Hematopoietic multipotent progenitor cell treated with erythropoietin and hydrocortisone succinate and interleukin-3 and kit ligand, for 8 days (in vitro differentiated cells): Measurements from ENCODE around the gene PIK3R5.
A peak's percentile ranks its signal among the peaks of the same experiment; 100 is the strongest.

ENCODE experiments used
- DNase-seq: peaks from one replicate; pipeline ENCODE4 v3.0.0-alpha.2; 2015

Gene PIK3R5

DNA sequence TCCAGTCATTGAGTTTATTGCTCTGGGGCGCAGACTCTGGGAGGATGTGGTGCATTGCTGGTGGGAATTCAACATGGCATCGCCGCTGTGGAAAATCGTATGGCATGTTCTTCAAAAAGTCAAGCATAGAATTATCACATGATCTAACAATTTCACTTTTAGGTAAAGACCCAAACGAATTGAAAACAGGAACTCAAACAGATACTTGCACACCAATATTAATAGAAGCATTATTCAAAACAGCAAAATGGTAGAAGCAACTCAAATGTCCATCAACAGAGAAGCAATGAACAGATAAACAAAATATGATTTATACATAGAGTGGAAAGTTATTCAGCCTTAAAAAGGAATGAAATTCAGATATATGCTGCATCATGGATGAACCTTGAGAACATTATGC, 113.9 kb downstream of the PIK3R5 start:
- no peak for DNase-seq

DNA sequence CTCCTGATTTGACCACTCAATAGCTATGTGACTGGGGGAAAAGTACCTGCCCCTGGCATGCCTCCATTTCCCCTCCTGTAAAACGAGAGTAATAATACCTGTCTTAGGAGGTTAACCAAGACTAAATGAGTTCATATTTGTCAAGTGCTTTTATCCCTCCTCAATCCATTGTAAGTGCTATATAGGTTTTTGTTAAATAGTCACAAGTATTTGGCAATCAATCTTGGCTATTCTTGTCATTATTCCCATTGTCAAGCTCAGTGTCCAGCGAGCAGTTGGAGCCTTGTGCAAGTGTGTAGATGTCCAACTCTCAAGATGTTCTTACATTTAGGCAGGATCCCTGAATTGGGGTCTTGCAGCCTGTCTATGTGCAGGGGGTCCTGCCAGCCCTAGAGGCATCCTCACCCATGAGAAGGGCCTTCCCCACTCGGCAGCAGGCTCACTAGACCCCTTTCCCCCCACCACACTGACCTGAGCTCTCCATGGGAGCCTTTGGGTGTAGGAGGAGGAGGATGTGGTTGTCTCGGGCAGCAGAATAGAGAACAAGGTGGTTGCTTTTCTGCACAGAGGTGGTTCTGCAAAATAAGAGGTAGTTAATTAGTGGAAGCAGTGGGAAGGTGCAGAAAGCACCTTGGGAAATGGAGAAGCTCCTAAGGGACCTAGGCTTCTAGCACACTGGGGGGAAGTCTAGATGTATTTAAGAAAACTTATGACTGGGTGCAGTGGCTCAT, 116.0 kb downstream of the PIK3R5 start:
- DNase-seq = no peak

DNA sequence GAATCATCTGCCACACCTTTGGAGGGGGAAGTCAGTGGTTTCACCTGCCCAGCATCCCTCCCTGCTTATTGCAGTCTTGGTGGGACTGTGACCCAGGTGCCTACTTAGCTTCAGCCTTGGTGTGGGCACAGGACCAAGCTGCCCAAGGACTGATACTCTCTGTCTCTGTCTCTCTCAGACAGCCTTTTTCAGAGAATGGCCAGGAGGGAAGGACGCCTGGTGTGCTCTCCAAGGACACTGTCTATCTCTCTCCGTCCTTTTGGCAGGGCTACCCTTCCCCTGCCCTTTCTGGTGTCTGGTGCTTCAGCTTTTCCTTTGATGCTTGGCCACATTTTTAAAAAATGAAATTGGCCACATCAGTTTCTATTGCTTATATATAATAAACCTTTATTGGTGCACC, 117.6 kb downstream of the PIK3R5 start:
- no peak for DNase-seq

DNA sequence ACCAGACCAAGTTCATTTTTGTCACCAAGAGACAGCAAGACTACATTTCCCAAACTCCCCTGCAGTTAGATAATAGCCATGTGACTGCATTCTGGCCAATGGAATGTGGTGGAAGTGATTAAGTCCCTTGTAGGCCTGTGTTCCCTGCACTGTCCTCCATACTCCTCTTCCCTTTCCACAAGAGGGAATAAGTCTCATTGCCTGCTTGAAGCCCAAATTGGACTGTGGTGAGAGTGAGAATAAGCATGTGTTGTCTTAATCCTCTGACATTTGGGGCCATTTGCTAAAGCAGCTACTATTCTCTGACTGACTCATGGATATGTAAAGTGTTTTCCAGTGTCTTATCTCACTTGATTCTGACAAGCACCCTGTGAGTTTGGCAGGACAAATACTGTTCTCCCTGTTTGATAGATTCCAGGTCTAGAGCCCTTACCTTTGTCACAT, 118.7 kb downstream of the PIK3R5 start:
- DNase-seq = peak; percentile 76

DNA sequence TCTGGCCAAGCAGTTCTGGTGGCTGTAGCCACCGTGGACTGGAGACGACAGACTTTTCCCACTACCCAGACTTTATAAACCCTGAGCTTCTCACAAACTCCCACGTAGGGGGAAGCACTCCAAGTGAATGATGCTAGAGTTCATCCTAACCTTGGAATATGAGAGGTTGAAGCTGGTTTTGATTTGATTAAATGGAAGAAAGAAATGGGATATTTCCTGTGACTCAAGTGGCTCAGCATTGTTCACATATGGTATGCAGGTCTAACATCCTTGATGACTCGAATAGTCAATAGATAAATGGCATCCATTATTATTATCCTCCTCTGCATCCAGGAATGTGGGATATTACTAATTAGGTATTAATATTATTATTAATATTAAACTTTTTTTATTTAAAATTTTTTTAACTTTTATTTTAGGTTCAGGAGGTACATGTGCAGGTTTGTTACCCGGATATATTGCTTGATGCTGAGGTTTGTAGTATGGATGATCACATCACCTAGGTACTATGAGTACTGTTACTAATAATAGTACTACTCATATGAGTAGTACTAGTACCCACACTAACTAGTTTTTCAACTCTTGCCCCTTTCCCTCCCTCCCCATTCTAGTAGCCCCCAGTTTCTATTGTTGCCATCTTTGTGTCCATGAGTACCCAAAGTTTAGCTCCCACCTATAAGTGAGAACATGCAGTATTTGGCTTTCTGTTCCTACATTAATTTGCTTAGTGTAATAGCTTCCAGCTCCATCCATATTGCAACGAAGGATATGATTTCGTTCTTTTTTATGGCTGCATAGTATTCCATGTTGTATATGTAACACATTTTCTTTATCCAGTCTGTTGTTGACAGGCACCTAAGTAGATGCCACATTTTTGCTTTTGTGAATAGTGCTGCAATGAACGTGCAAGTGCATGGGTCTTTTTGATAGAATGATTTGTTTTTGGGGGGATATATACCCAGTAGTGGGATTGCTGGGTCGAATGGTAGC, 121.0 kb downstream of the PIK3R5 start:
- no peak for DNase-seq

DNA sequence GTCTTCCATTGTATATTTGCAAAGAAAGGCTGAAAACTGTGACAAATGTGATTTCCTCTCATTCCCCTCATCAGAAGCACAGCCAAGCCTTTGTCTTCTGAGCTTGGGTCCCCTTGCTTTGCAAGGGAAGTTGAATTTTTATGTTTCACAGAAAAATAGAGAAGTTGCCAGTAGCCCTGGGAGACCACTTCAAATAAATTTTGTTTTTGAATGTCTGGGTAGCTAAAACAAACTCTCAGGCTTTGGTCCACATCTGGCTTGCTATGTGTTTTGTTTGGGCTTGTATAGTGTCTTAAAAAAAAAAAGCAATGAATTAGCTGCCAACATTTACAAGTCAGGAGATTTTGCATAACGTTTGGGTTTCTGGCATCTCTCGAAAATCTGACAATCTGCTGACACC, 122.2 kb downstream of the PIK3R5 start:
- DNase-seq = no peak

DNA sequence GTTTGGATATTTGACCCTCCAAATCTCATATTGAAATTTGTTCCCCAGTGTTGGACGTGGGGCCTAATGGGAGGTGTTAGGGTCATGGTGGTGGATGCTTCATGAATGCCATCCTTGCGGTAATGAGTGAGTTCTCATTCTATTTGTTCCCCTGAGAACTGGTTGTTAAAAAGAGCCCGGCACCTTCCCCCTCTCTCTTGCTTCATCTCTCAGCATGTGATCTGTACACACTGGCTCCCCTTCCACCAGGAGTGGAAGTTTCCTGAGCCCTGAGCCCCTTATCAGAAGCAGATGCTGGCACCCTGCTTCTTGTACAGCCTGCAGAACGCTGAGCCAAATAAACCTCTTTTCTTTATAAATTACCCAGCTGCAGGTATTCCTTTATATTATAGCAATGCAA, 123.7 kb downstream of the PIK3R5 start:
- no peak for DNase-seq

DNA sequence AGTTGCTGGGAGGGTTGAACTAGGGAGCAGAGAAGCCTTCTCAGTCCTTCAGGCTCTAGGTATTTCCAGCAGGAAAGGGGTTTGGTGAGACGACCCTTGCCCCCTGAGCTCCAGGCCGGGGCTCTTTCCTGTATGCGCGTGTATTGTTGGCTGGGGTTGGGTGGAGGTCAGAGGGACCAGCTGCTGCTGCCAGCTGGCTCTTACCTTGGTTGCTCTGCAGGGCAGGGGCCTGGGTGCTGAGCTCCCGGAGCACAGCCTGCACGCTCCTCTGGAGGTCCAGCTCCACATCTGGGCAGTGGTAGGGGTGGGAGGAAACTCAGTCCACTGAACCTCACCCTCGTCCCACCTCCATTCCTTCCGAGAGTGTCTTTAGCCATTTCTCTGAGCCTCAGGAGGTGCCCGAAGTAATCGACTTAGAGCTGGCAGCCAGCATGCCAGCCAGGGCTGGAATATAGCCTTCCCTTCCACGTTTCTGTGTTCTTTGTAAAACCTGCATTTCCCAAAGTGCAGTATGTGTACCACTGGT, 126.0 kb downstream of the PIK3R5 start:
- no peak for DNase-seq

DNA sequence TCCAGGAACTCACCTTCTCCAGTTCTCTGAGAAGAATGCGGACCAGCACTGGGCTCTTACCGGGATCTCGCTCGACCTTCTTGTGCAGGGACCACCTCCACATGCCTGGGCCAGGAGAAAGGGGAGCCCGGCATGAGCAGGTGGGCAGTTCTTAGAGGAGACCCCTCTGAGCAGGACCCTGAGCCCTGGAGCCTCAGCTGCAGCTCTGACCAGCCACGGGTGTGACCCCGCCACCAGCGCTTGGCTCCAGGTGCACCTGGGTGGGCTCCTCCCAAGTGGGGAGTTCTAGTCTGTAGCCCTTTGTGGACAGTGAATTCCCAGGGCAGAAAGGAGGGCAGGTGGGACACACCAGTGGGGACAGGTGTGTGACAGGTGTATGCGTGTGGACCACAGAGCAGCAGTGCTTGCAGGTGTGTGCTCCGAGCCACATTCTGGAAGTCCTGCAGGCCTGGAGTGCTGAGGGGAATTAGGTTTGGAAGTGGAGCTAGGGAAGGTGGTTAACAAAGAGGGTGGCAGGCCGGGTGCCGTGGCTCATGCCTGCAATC, 126.9 kb downstream of the PIK3R5 start:
- DNase-seq = no peak

DNA sequence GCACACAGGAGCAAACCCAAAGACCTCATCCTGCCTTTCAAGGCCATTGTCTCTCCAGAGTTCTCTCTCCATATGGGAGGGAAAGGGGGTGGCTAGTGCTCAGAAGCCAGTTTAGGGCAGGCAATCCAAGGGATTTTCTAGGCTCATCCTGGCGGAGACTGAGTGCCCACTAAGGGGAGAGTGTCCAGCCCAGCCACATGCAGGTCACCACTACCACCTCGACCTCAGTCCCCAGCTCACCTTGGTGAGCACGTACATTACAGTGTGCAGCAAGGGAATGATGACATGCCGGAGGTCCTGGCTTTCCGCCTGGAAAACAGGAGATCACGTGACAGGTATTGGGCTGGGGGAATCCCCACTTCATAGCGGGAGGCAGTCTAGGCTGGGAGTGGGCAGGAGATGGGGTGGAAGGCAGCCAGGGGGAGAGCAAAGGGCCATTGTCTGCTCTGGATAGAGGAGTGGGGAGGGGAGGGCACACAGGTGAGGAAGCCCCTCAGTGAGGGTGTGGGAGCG, 127.9 kb downstream of the PIK3R5 start:
- no peak for DNase-seq

DNA sequence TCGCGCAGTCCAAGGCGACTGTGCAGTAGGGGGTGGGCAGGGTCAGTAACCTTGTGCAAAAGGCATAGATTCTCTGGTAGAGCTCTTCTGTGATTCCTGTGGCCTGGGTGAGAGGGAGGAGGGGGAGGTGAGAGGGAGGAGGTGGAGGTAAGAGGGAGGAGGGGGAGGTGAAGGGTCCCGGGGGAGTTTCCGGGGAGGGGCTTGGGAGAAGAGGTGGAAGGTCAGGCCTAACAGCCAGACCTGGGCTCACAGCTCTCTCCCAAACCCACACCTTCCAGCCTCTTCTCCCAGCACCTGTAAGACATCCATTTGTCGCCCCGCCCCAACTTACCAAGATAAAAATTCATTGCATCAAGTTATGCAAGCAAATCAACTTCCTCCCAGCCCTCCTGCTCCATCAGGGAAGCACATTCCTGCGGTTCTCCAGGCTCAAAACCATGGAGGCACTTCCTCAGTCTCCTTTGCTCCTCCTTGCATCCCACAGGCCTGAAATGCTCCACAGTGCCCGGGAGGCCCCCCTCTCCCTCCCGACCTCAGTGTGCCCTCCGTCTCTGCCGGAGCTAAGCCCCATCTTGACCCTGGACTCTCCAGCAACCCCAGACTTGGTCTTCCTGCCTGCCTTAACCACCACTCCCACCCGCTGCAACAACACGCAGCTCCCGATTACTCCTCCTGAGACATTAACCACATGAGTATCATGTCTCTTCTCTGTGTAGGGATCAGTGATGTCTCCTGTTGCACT, 128.5 kb downstream of the PIK3R5 start:
- DNase-seq = no peak

DNA sequence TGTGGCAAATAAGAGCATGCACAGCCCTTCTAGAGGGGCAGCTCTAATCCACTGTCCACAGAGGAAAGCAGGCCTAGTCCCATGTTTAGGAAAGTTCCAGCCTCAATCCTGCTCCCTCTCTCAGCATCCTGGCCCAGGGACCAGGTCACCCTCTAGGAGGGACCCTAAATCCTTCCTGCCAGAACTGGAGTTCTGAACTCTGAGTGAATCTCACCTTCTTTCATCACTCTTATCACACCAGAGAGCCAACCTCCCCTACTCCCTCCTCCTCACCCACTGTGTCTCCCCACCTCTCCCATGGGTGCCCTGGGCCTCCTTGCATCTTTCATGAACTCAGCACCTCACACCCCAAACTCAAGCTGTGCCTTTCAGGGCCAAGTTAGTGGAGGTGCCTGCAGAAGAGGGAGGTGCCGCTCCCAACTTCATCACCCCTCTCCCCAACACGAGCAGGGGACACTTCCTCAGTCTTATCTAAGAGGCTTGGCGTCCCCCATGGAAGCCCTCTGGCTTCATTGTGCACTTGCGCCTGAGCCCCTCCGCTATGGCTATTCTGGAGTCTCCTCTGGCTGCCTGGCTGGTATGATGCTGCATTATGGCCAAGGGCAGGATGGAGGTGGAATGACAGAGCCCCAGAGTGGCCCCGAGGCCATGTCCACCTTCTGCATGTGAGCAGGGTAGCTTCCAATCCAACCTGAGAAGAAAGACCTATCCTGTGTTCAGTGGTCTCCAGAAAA, 129.7 kb downstream of the PIK3R5 start:
- DNase-seq = no peak

DNA sequence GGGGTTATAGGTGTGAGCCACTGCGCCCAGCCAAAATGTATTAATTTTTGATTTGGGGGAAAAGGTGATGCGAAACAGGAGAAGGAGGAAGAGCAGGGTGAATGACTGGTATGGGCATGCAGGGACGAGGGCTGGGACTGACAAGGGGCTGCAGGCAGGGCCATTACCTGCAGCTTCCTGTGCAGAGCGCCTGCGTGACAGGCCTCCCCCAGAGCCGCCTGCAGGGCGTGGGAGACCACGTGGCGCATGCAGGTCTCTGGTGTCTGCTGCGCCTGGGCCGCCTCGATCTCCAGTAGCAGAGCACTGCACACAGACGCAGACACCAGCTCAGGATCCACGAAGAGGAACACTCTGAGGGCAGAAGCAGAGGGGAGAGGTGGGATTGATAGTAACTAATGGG, 130.4 kb downstream of the PIK3R5 start:
- no peak for DNase-seq

DNA sequence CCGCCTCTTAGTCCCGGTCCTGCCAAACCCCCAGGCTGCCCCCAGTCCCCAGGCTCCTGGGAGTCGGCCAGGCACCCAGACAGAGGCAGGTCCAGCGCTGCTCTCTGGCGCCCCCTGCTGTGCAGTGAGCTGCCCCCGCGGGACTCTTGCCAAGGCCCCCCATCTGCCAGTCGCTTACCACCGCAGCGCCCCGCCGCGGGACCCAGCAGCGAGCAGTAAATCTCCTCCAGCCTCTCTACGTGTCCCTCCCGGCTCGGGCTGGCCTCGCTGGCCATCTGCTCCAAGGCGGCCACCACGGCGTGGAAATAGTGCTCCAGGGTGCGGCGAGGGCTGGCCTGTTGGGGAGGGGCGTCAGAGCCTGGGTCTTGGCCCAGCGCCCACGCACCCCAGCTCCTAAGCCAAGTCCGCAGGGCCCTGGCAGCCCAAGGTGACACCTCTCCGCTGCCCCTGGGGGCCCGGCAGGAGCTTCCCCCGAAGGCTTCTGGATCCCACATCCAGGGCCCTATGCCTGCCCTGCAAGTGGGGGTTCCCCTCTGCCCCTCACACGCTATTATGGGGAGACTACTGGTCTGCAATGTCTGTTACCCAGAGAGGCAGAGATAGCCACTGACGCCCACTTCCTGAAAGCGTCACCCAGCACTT, 132.7 kb downstream of the PIK3R5 start:
- DNase-seq = peak; percentile 18

DNA sequence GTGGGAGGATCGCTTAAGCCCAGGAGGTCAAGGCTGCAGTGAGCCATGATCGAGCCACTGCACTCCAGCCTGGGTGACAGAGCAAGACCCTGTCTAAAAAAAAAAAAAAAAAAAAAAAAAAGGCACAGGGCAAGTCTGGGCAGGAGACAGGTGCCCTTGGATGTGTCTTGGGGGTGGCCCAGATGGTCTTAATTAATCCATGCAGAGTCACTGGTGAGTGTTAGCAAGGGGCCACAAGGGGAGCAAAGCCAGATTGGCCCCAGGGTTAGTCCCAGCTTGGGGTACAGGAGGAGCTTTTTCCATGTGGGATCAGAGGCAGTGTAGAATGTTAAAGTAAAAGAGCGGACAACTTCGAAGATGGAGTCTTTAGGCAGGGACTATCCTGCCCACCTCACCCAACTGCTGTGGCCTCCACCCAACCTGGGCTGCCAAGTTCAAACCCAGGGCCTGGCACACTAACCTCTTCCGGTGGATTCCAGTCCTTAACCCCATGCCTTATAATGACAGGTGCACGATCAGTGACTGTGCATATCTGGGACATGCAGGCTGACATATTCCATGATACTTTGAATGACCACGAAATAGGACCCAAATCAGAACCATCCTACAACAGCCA, 134.2 kb downstream of the PIK3R5 start:
- DNase-seq = no peak

DNA sequence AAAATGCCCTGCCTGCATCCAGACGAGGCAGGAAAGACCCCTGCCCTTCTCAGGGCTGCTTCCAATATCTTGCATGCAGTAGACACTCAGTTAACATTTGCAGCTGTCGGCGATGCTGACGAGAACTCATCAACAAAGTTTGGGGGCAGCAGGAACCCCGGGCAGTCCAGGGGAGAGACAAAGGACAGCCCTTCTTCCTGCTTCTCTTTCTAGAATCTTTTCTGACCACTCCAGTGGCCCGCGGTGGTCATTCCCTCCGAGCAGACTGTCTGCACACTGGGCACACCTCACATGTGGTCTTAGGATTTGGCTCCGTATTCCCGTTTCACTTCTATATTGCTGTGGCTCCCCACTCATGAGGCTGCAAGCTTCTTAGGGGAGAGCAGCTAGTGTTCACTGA, 135.4 kb downstream of the PIK3R5 start:
- no peak for DNase-seq

DNA sequence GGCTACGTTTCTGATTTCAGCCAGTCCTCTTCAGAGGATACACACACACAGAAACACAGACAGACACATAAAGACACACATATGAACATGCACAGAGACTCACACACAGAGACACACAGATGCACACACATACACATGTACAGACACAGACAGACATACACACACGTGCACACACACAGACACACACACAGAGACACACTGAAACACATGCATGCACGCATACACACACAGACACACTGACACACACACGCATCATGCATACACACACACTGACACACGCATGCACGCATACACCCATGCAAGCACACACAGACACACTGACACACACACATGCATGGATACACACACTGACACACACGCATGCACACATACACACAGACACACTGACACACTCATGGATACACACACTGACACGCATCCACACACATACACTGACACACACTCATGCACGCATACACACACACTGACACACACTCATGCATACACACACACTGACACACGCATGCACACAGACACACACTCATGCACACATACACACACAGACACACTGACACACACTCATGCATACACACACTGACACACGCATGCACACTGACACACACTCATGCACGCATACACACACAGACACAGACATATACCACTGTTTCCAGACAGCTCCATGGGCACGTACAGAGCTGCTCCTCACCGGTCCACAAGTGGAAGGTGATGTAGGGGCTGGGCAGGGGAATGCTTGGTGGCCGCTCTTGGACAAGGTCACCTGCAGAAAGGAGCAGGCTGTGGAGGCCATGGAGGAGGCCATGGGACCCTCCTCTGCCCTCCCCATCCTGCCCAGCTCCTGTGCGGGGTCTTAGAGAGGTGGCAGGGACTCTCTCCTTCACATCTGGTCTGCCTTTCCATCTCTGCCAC, 136.2 kb downstream of the PIK3R5 start:
- no peak for DNase-seq
